Endothelial cell (in vitro differentiated cells): ENCODE data around the gene ABCA1. TPM values are rescaled to one million over a fixed set of nuclear protein-coding genes. Genes with fewer than 3 reads are reported as not detected.

ENCODE experiments used
- DNase-seq: peaks from one replicate; pipeline ENCODE4 v3.0.0; 2021; ENCODE audit warnings: low spot score
- H3K27ac Mint-ChIP-seq: one replicate; pipeline ENCODE4 v1.8.0; 2021; ENCODE audit warnings: mixed read lengths, inconsistent platforms; ENCODE audit not compliant: unreplicated experiment
- H3K27me3 Mint-ChIP-seq: one replicate; pipeline ENCODE4 v1.8.0; 2021; ENCODE audit warnings: mild to moderate bottlenecking, moderate library complexity, mixed read lengths, inconsistent platforms; ENCODE audit not compliant: unreplicated experiment
- H3K36me3 Mint-ChIP-seq: one replicate; pipeline ENCODE4 v1.8.0; 2021; ENCODE audit warnings: mild to moderate bottlenecking, low read depth, mixed read lengths, inconsistent platforms; ENCODE audit not compliant: unreplicated experiment
- H3K4me1 Mint-ChIP-seq: one replicate; pipeline ENCODE4 v1.8.0; 2021; ENCODE audit warnings: mild to moderate bottlenecking, mixed read lengths, inconsistent platforms; ENCODE audit not compliant: unreplicated experiment
- H3K4me3 Mint-ChIP-seq: one replicate; pipeline ENCODE4 v1.8.0; 2021; ENCODE audit warnings: mild to moderate bottlenecking, mixed read lengths, inconsistent platforms; ENCODE audit not compliant: unreplicated experiment
- H3K9me3 Mint-ChIP-seq: one replicate; pipeline ENCODE4 v1.8.0; 2021; ENCODE audit warnings: mixed read lengths, inconsistent platforms; ENCODE audit not compliant: unreplicated experiment
- CTCF ChIP-seq: fragments of 200-600 bp; sonication (generic); IDR thresholded peaks from one replicate; pipeline ENCODE4 v1.5.0; 2021; ENCODE audit warnings: antibody characterized with exemption; ENCODE audit not compliant: unreplicated experiment
- total RNA-seq: library from RNA; stranded (reverse); fragmentation: NEBNext Ultra II Directional; extraction: Animal tissue kit (Norgen Biotek cat#: 25700); gene quantifications from one replicate; pipeline ENCODE4 v1.2.1, GENCODE V29; 2021; ENCODE audit not compliant: unreplicated experiment

ABCA1 gene
- total RNA-seq, 1 donor from 2014 or later, result 171 TPM

- H3K27me3 Mint-ChIP-seq, result peaks cover 5% of the 10 kb centered on the region
- no peak for TF ChIP-seq CTCF
- H3K4me3 Mint-ChIP-seq, result no peak overlapping the region
- peaks cover 4% of the 10 kb centered on the region for H3K4me1 Mint-ChIP-seq
- no peaks in the 10 kb centered on the region for H3K9me3 Mint-ChIP-seq
- H3K27ac Mint-ChIP-seq, result no peak overlapping the region
- H3K36me3 Mint-ChIP-seq, result peaks cover 19% of the 10 kb centered on the region
- DNase-seq, result no peak
Observed at GRCh38 chr9:104779334-104779733, 148.6 kb downstream of the ABCA1 start.

- Mint-ChIP-seq H3K27me3 (peaks cover 5% of the 10 kb centered on the region), H3K4me1 (peaks cover 4% of the 10 kb centered on the region), H3K4me3 (peak overlapping the region; percentile 53), H3K27ac (peak overlapping the region; percentile 58), H3K36me3 (peaks cover 14% of the 10 kb centered on the region), H3K9me3 (no peaks in the 10 kb centered on the region)
- no peak for TF ChIP-seq CTCF
- DNase-seq, result no peak
Observed at GRCh38 chr9:104778802-104779201, 149.2 kb downstream of the ABCA1 start.

- Mint-ChIP-seq H3K27ac (no peak overlapping the region), H3K4me3 (no peak overlapping the region), H3K9me3 (no peaks in the 10 kb centered on the region), H3K4me1 (peaks cover 4% of the 10 kb centered on the region), H3K27me3 (peaks cover 5% of the 10 kb centered on the region), H3K36me3 (peaks cover 7% of the 10 kb centered on the region)
- TF ChIP-seq CTCF, result no peak
- no peak for DNase-seq
Observed at GRCh38 chr9:104776797-104777196, 151.2 kb downstream of the ABCA1 start.

- peaks cover 5% of the 10 kb centered on the region for H3K27me3 Mint-ChIP-seq
- DNase-seq, result no peak
- no peaks in the 10 kb centered on the region for H3K9me3 Mint-ChIP-seq
- peaks cover 7% of the 10 kb centered on the region for H3K36me3 Mint-ChIP-seq
- TF ChIP-seq CTCF, result no peak
- no peak overlapping the region for H3K27ac Mint-ChIP-seq
- H3K4me3 Mint-ChIP-seq, result no peak overlapping the region
- H3K4me1 Mint-ChIP-seq, result peaks cover 4% of the 10 kb centered on the region
Observed at GRCh38 chr9:104775976-104776375, 152.0 kb downstream of the ABCA1 start.

GRCh38 chr9:104775574-104775936 lies 152.4 kb downstream of the ABCA1 start:
- H3K36me3 Mint-ChIP-seq, result peaks cover 7% of the 10 kb centered on the region
- no peaks in the 10 kb centered on the region for H3K9me3 Mint-ChIP-seq
- peaks cover 4% of the 10 kb centered on the region for H3K4me1 Mint-ChIP-seq
- peaks cover 5% of the 10 kb centered on the region for H3K27me3 Mint-ChIP-seq
- no peak for DNase-seq
- H3K4me3 Mint-ChIP-seq, result no peak overlapping the region
- no peak overlapping the region for H3K27ac Mint-ChIP-seq
- no peak for TF ChIP-seq CTCF
